IPS DF 4.7 (cell line): ENCODE measurements around the gene SIRT7.
"Not testable (repeated sequence)": the region's sequence is repeated elsewhere in the genome, so short reads cannot be mapped to it uniquely, and the experiment has no call there.

Experiments used
- DNase-seq: peaks from one replicate; pipeline ENCODE4 v3.0.0-alpha.2; 2013; ENCODE audit warnings: low spot score; ENCODE audit errors: extremely low read depth

SIRT7 gene

GRCh38 chr17:81955058-81955681 is 37.2 kb upstream of the SIRT7 start:
- no peak for DNase-seq

GRCh38 chr17:81954131-81955057 is 36.4 kb upstream of the SIRT7 start:
- DNase-seq, result no peak

- not testable (repeated sequence) for DNase-seq
Measured at GRCh38 chr17:81953443-81953842, 35.5 kb upstream of the SIRT7 start.

GRCh38 chr17:81952792-81953228 is 34.8 kb upstream of the SIRT7 start:
- no peak for DNase-seq

- no peak for DNase-seq
Measured at GRCh38 chr17:81951785-81952684, 34.1 kb upstream of the SIRT7 start.

- no peak for DNase-seq
Measured at GRCh38 chr17:81950501-81950900, 32.5 kb upstream of the SIRT7 start.

- no peak for DNase-seq
Measured at GRCh38 chr17:81948635-81949378, 30.8 kb upstream of the SIRT7 start.

GRCh38 chr17:81947189-81947588 is 29.2 kb upstream of the SIRT7 start, which contains the start of gene MYADML2:
MYADML2 (minus strand) TSS chr17:81947233; CDS start chr17:81941741, 5,492 bp downstream.
- DNase-seq, result no peak

- no peak for DNase-seq
Measured at GRCh38 chr17:81944858-81945257, 26.9 kb upstream of the SIRT7 start.

- no peak for DNase-seq
Measured at GRCh38 chr17:81942167-81942553, 24.2 kb upstream of the SIRT7 start.

- DNase-seq, result no peak
Measured at GRCh38 chr17:81941484-81942166, 23.6 kb upstream of the SIRT7 start.

GRCh38 chr17:81940538-81941483 is 22.8 kb upstream of the SIRT7 start:
- no peak for DNase-seq

GRCh38 chr17:81939881-81940385 is 22.0 kb upstream of the SIRT7 start:
- no peak for DNase-seq

- DNase-seq, result no peak
Measured at GRCh38 chr17:81939218-81939617, 21.2 kb upstream of the SIRT7 start.

- DNase-seq, result no peak
Measured at GRCh38 chr17:81935709-81936084, 17.7 kb upstream of the SIRT7 start.

- no peak for DNase-seq
Measured at GRCh38 chr17:81934850-81935708, 17.1 kb upstream of the SIRT7 start.

- DNase-seq, result no peak
Measured at GRCh38 chr17:81934098-81934757, 16.3 kb upstream of the SIRT7 start.
